HL-60/S4 (cell line): ENCODE measurements around the gene SUN2.

Experiments used
- in situ Hi-C: fragments of 300-500 bp; cut with MboI; formaldehyde crosslinking; loops from 2 replicates; pipeline ENCODE4 v1.14.3; 2022; ENCODE audit warnings: low sequenced_read_pairs

The SUN2 gene

DNA sequence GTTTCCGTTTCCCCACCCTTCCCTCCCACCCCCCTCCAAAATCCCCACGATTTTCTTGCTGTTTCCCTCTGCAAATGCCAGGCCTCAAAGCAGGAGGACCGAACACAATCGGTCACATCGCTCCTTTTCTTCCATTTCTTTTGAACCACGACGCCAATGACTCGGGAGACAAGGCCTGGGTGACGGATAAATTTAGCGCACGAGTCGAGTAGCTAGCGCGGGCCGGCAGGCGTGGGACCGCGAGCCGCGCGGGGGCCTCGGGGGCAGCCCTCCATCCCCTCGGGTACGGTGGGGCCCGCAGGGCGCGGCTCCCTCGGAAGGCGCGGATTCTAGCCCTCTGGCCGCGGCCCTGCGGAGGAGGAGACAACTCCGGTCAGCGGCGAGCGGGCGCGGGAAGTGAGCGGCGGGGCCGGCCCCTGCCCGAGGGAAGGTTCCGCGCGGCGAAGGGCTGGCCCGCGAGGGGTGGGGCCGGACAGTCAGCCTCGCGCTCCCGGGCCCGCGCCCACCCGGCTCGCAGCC, 55.5 kb downstream of the SUN2 start:
- in situ Hi-C loops = no loop called here

DNA sequence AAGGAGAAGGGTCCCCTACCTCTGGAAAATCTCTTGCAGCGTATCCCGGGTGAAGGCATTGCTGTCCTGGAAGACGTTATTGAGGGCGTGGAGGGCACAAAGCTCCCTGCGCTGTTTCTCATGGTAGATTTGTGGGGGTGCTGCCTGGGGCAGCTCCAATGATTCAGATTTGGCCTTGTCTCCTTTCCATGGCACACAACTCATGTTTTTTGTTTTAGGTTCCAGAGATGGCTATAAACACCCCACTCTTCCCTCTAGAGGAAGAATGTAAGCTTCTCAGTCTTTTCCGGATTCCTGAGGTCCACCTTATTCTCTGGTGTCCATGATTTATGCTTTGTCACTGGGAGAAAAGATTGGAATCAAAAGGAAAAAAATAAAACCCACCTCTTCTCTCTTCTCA, 56.0 kb downstream of the SUN2 start:
- in situ Hi-C loops = no loop called here

DNA sequence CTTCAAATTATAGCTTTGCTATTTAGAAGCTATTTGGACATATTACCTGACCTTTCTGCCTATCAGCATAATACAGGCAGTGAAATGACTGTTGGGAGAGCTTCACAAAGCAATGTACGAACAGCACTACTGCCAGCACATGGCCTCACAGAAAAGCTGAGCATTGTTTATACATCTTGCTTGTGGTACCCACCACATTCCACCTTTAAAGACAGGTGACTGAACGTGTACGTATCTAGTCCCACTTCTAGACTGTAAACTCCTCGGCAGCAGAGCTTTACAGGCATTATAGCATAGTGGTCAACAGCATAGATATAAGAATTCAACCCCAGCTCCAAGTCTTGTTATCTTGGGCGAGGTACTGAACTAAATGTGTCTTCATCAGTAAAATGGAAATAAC, 56.7 kb downstream of the SUN2 start:
- in situ Hi-C loops = no loop called here

DNA sequence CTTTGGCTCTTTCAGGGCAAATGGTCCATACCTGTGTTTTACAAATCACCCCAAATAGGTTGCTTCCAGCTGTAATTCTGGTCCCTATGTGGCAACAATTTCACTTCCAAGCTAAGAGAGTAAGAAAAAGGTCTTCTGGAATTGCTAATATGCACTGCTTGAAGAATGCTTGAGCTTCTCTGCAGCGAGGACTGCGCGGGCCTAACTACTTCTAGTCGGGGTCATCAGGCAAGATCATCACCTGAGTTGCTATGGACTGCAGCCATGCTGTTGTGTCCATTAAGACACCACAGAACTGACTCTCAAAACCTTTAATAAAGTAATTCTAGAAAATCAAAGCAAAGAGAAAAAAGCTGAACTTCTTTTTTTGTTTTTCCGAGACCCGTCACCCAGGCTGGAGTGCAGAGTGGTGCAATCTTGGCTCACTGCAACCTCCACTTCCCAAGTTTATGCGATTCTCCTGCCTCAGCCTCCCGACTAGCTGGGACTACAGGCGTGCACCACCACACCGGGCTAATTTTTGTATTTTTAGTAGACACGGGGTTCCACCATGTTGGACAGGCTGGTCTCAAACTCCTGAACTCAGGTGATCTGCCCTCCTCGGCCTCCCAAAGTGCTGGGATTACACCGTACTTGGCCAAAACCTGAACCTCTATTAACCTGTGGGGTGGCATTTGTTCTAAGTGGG, 57.2 kb downstream of the SUN2 start:
- in situ Hi-C loops = no loop called here

DNA sequence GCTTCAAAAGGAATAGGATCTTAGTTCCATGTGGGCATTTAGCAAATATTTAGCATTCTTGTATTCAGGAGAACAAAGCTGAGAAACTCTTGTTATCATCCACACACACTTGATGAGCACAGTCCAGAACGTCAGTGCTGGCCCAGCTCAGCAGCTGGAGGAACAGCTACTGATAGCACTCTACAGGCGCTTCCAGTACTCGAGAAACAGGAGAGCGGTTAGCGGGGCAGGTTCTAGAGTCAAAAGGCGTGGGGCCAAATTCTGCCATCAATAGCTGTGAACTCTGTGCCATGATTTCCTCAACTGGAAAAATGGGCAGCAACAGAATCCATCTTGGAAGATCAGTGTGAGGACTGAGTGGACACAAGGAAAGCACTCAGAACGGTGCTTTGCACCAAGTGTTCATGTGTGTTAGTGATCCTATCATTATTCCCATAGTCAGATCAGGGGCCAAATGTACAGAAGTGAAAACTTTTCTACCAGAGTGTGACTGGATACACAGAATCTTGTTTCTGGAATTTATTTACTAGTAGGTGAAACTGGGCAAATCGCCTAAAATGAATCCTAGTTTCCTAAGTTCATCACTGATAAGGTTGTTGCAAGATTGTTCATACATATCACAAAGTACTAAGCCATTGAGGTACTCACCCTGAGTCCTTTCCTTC, 58.2 kb downstream of the SUN2 start:
- in situ Hi-C loops = no loop called here

DNA sequence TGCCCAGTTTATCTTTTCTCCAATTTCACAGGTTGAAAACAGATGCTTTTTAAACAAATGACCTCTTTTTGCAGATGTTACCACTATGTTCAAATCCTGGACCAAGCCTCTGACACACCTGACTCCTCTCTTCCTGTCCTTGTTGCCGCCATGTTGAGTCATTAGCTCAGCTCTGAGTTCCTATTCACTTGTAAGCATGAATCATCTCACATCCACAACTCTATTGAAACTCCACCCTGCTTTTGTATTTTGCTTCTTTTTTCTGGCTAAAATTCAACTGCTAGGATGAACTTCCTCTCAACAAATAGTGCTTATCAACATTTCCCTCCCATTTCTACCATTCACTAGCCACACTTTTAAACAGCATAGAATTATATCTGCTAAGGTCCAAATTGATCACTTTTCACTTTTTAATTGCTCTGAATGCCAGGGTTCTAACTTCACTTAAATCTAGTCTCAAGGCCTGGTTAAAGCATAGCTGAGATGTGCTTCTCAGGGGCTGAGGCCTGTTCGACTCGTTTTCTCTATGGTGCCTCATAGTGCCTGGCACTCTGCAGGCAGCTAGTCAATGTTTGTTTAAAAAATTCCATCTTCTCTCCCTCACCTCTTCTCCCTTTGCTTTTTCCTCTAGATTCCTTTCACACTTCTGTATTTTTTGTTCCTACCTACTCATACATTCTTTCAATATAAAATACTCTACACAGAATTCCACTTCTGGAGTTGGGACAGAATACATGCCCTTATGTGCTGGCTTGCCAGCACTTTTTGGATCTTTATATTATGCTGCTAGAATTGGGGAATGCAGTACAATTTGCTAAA, 59.0 kb downstream of the SUN2 start:
- in situ Hi-C loops = no loop called here

DNA sequence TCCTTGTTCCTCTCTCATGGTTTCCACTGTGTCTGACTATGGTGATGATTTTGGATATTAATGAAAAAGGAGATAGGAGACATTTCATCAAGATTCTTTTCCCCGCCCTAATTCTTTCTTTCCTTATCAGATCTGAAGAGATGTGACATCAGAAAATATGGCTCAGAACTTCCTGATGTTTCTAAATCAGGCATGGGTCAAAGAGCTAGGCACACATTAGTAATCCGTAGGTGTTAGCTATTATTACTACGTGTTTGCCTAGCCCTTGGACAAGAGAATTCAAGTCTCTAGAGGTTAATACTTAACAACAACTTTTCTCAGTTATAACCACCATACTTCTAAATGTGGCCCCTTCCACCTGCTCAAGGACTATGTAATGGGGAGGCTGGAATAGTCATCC, 60.9 kb downstream of the SUN2 start:
- in situ Hi-C loops = no loop called here

DNA sequence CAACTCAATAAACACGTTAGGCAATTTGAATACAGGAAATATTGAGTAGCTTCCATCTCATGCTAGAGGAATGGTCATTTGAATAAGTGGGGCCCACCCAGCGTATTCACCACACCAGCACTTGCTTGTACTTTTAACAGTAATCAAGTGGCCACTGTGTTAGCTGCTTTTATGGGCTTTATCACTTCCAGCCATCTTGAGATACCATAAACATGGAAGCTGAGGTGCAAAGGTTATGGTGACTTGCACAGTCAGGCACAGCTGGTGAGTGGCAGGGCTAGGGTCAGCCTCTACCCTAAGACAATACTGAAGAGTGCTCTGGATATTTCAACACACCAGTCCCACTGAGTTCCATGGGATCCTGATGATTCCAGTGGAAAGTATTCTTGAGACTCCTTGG, 61.7 kb downstream of the SUN2 start:
- in situ Hi-C loops = no loop called here

DNA sequence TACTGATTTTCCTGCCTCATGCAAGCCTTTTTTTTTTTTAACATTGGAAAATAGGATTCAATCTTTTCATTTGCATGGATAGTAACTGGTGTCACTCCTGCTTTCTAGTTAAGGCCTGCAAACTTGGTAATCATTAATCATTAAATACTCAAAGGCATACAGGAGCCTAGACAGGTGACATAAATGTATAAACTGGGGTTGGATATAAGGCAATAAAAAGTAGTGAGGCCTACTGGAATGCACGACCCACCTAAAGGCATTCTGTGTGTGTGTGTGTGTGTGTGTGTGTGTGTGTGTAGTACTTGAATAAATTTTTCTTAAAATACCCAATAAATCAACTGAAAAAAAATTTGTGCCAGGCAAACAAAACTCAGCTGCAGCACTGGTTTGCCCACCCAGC, 66.1 kb downstream of the SUN2 start:
- in situ Hi-C loops = no loop called here

DNA sequence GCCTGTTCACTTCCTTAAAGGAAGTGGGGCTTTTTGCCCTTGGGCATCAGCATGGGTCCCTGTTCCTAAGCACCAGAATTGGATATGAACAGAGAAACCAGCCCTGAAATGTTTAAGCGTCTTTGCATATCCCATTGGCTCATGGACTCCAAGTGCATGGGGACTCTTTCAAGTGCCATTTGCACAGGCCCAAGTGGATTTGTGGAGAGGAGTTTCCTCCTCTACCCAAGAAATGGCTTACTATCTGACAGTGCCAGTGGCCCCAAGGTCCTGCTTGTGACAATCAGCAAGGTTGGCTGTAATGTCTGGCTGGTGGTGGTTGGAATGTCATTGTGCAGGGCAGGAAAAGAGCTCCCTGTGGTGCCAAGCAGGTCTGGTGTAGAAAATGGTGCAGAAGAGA, 70.0 kb downstream of the SUN2 start:
- in situ Hi-C loops = no loop called here

DNA sequence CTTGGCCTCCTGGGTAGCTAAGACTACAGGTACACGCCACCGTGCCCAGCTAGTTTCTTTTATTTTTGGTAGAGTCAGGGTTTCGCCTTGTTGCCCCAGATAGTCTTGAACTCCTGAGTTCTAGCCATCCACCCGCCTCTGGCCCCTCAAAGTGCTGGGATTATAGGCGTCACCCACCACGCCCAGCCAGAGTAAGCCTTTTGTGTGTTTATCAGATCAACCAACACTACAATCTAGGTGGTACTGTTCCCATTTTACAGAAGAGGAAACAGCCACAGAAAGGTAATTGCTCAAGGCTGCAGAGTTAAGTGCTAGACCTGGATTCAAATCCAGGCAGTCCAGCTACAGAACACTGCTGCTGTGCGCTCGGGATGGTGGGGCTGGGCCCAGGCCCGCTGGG, 70.9 kb downstream of the SUN2 start:
- in situ Hi-C loops = no loop called here
